HG03469 (cell line): Measurements from ENCODE around the gene CASTOR2.
A peak's percentile ranks its signal among the peaks of the same experiment; 100 is the strongest.
"Not testable (repeated sequence)": the region's sequence is repeated elsewhere in the genome, so short reads cannot be mapped to it uniquely, and the experiment has no call there.

Source experiments
- ATAC-seq: cut with Tn5 transposase; IDR thresholded peaks from one replicate; pipeline ENCODE4 v1.9.1; 2021; ENCODE audit warnings: mild to moderate bottlenecking, moderate library complexity, moderate number of reproducible peaks; ENCODE audit not compliant: unreplicated experiment

Gene CASTOR2

GRCh38 chr7:74964511-74965119 lies at the start of gene CASTOR2:
Gene CASTOR2 (plus strand): TSS chr7:74964705. CDS start chr7:74964986, 281 bp downstream.
- peak; percentile 89 for ATAC-seq

GRCh38 chr7:74922321-74922890 lies 42.1 kb upstream of the CASTOR2 start:
- ATAC-seq: not testable (repeated sequence)

GRCh38 chr7:74923644-74924043 lies 40.9 kb upstream of the CASTOR2 start:
- ATAC-seq: not testable (repeated sequence)

- not testable (repeated sequence) for ATAC-seq
Observed at GRCh38 chr7:74926968-74927367, 37.5 kb upstream of the CASTOR2 start.

- ATAC-seq: not testable (repeated sequence)
Observed at GRCh38 chr7:74931563-74932328, 32.8 kb upstream of the CASTOR2 start.

- ATAC-seq: not testable (repeated sequence)
Observed at GRCh38 chr7:74939429-74939828, 25.1 kb upstream of the CASTOR2 start.

GRCh38 chr7:74941302-74942069 lies 23.0 kb upstream of the CASTOR2 start:
- ATAC-seq: not testable (repeated sequence)

GRCh38 chr7:74943923-74944322 lies 20.6 kb upstream of the CASTOR2 start:
- not testable (repeated sequence) for ATAC-seq

- not testable (repeated sequence) for ATAC-seq
Observed at GRCh38 chr7:74947741-74948140, 16.8 kb upstream of the CASTOR2 start.

- not testable (repeated sequence) for ATAC-seq
Observed at GRCh38 chr7:74953774-74954173, 10.7 kb upstream of the CASTOR2 start.

GRCh38 chr7:74958328-74958727 lies 6.2 kb upstream of the CASTOR2 start:
- not testable (repeated sequence) for ATAC-seq

GRCh38 chr7:74963704-74964510 lies 598 bp upstream of the CASTOR2 start:
- not testable (repeated sequence) for ATAC-seq

GRCh38 chr7:74966208-74966854 lies 1.8 kb downstream of the CASTOR2 start:
- ATAC-seq: not testable (repeated sequence)

- not testable (repeated sequence) for ATAC-seq
Observed at GRCh38 chr7:74966909-74967308, 2.4 kb downstream of the CASTOR2 start.

- not testable (repeated sequence) for ATAC-seq
Observed at GRCh38 chr7:74971431-74971830, 6.9 kb downstream of the CASTOR2 start.

- ATAC-seq: not testable (repeated sequence)
Observed at GRCh38 chr7:74972377-74972776, 7.9 kb downstream of the CASTOR2 start.

- not testable (repeated sequence) for ATAC-seq
Observed at GRCh38 chr7:74975959-74976358, 11.5 kb downstream of the CASTOR2 start.

- not testable (repeated sequence) for ATAC-seq
Observed at GRCh38 chr7:74977523-74977922, 13.0 kb downstream of the CASTOR2 start.

GRCh38 chr7:74988436-74988835 lies 23.9 kb downstream of the CASTOR2 start:
- ATAC-seq: not testable (repeated sequence)

GRCh38 chr7:74993121-74993520 lies 28.6 kb downstream of the CASTOR2 start:
- ATAC-seq: no peak
